H9 (cell line): Measurements from ENCODE around the gene PTCH1. TPM values are rescaled to one million over a fixed set of nuclear protein-coding genes. Genes with fewer than 3 reads are reported as not detected.

Source experiments
- DNase-seq: peaks from one replicate; pipeline ENCODE4 v3.0.0-alpha.2; 2017
- H2AFZ ChIP-seq: one replicate; pipeline ENCODE4 v1.6.1; 2013; ENCODE audit warnings: mild to moderate bottlenecking, low read length, control low read depth, moderate library complexity
- H2AK5ac ChIP-seq: 2 replicates; pipeline ENCODE4 v1.6.1; 2013; ENCODE audit warnings: low read length, control low read depth, mixed read lengths; ENCODE audit not compliant: insufficient read length
- H2BK120ac ChIP-seq: one replicate; pipeline ENCODE4 v1.6.1; 2013; ENCODE audit warnings: low read depth, mild to moderate bottlenecking, low read length, control low read depth, inconsistent platforms; ENCODE audit not compliant: poor library complexity, severe bottlenecking
- H2BK12ac ChIP-seq: 2 replicates; pipeline ENCODE4 v1.6.1; 2013; ENCODE audit warnings: low read length, control low read depth, mixed read lengths, low read depth; ENCODE audit not compliant: insufficient read length
- H2BK15ac ChIP-seq: 2 replicates; pipeline ENCODE4 v1.6.1; 2013; ENCODE audit warnings: low read depth, low read length, control low read depth
- H2BK20ac ChIP-seq: one replicate; pipeline ENCODE4 v1.6.1; 2013; ENCODE audit warnings: low read depth, mild to moderate bottlenecking, low read length, control low read depth, inconsistent platforms; ENCODE audit not compliant: poor library complexity, severe bottlenecking
- H2BK5ac ChIP-seq: 2 replicates; pipeline ENCODE4 v1.6.1; 2013; ENCODE audit warnings: low read length, control low read depth, mixed read lengths; ENCODE audit not compliant: insufficient read length
- H3K14ac ChIP-seq: 2 replicates; pipeline ENCODE4 v1.6.1; 2013; ENCODE audit warnings: low read length, control low read depth; ENCODE audit not compliant: insufficient read depth
- H3K18ac ChIP-seq: 2 replicates; pipeline ENCODE4 v1.6.1; 2013; ENCODE audit warnings: low read depth, mild to moderate bottlenecking, mixed read lengths, low read length, control low read depth; ENCODE audit not compliant: insufficient read length
- H3K23ac ChIP-seq: 2 replicates; pipeline ENCODE4 v1.6.1; 2013; ENCODE audit warnings: low read length, control low read depth, mixed read lengths, low read depth; ENCODE audit not compliant: insufficient read length
- H3K23me2 ChIP-seq: 2 replicates; pipeline ENCODE4 v1.6.1; 2013; ENCODE audit warnings: low read depth, mild to moderate bottlenecking, mixed read lengths, low read length, control low read depth; ENCODE audit not compliant: insufficient read length, poor library complexity, severe bottlenecking
- H3K27ac ChIP-seq: 2 replicates; pipeline ENCODE4 v1.5.1; 2013; ENCODE audit warnings: low read length, control low read depth, mixed read lengths, low read depth; ENCODE audit not compliant: insufficient read length
- H3K27me3 ChIP-seq: 2 replicates; pipeline ENCODE4 v1.6.1; 2013; ENCODE audit warnings: low read length, control low read depth, inconsistent platforms; ENCODE audit not compliant: insufficient read depth
- H3K4ac ChIP-seq: 2 replicates; pipeline ENCODE4 v1.6.1; 2013; ENCODE audit warnings: low read depth, mild to moderate bottlenecking, control low read depth, inconsistent platforms, low read length, moderate library complexity
- H3K4me1 ChIP-seq: 2 replicates; pipeline ENCODE4 v1.6.1; 2013; ENCODE audit warnings: low read length, control low read depth, inconsistent platforms; ENCODE audit not compliant: insufficient read depth
- H3K4me2 ChIP-seq: 2 replicates; pipeline ENCODE4 v1.6.1; 2013; ENCODE audit warnings: low read length, control low read depth, mixed read lengths; ENCODE audit not compliant: insufficient read length, insufficient read depth
- H3K56ac ChIP-seq: 2 replicates; pipeline ENCODE4 v1.6.1; 2013; ENCODE audit warnings: low read depth, mild to moderate bottlenecking, mixed read lengths, low read length, control low read depth; ENCODE audit not compliant: insufficient read length
- H3K79me1 ChIP-seq: 2 replicates; pipeline ENCODE4 v1.6.1; 2013; ENCODE audit warnings: low read depth, mild to moderate bottlenecking, moderate library complexity, low read length, control low read depth, inconsistent platforms; ENCODE audit not compliant: insufficient read depth, poor library complexity, severe bottlenecking
- H3K79me2 ChIP-seq: 2 replicates; pipeline ENCODE4 v1.6.1; 2013; ENCODE audit warnings: low read length, control low read depth, inconsistent platforms; ENCODE audit not compliant: insufficient read depth
- H3K9ac ChIP-seq: 2 replicates; pipeline ENCODE4 v1.6.1; 2013; ENCODE audit warnings: low read length, control low read depth, mixed read lengths; ENCODE audit not compliant: insufficient read length; ENCODE audit errors: extremely low read depth
- H3K9me3 ChIP-seq: one replicate; pipeline ENCODE4 v1.6.1; 2013; ENCODE audit warnings: low read depth, low read length, inconsistent platforms; ENCODE audit not compliant: control insufficient read depth
- H3T11ph ChIP-seq: one replicate; pipeline ENCODE4 v1.6.1; 2013; ENCODE audit warnings: mild to moderate bottlenecking, low read length, control low read depth, inconsistent platforms
- H4K20me1 ChIP-seq: one replicate; pipeline ENCODE4 v1.6.1; 2013; ENCODE audit not compliant: control insufficient read depth, insufficient read length, insufficient read depth
- H4K5ac ChIP-seq: 2 replicates; pipeline ENCODE4 v1.6.1; 2013; ENCODE audit warnings: low read depth, mild to moderate bottlenecking, mixed read lengths, low read length, control low read depth; ENCODE audit not compliant: insufficient read length
- H4K8ac ChIP-seq: replicated peaks from 2 replicates; pipeline ENCODE4 v1.6.1; 2013; ENCODE audit warnings: low read length, control low read depth, mixed read lengths, low read depth; ENCODE audit not compliant: insufficient read length
- H4K91ac ChIP-seq: 2 replicates; pipeline ENCODE4 v1.6.1; 2013; ENCODE audit warnings: low read depth, mild to moderate bottlenecking, moderate library complexity, mixed read lengths, low read length, control low read depth; ENCODE audit not compliant: insufficient read length
- H3K27ac Mint-ChIP-seq, 3 experiments: 2 replicates in 2 of 3; 3 replicates in 1 of 3; pipeline ENCODE4 v1.8.0; 2020 to 2021; ENCODE audit warnings: mixed read lengths in 3 of 3, mild to moderate bottlenecking in 1 of 3, moderate library complexity in 1 of 3
- H3K27me3 Mint-ChIP-seq: 2 replicates; pipeline ENCODE4 v1.8.0; 2021; ENCODE audit warnings: low read depth, mild to moderate bottlenecking, moderate library complexity, mixed read lengths
- H3K36me3 Mint-ChIP-seq, 3 experiments: 2 replicates in 2 of 3; 3 replicates in 1 of 3; pipeline ENCODE4 v1.8.0; 2020 to 2021; ENCODE audit warnings: low read depth in 3 of 3, mixed read lengths in 3 of 3; ENCODE audit not compliant: insufficient read depth in 1 of 3
- H3K4me1 Mint-ChIP-seq, 2 experiments: 2 replicates each; pipeline ENCODE4 v1.8.0; 2020; ENCODE audit warnings: mixed read lengths in 2 of 2
- H3K4me3 Mint-ChIP-seq, 2 experiments: 2 replicates in 1 of 2; 3 replicates in 1 of 2; pipeline ENCODE4 v1.8.0; 2020 to 2021; ENCODE audit warnings: mild to moderate bottlenecking in 2 of 2, mixed read lengths in 2 of 2, moderate library complexity in 1 of 2
- H3K9me3 Mint-ChIP-seq, 2 experiments: 2 replicates in 1 of 2; 3 replicates in 1 of 2; pipeline ENCODE4 v1.8.0; 2020; ENCODE audit warnings: mild to moderate bottlenecking in 2 of 2, mixed read lengths in 2 of 2, moderate library complexity in 1 of 2
- CTCF ChIP-seq: fragments of 200-600 bp; sonication (generic); conservative IDR thresholded peaks from 3 replicates; pipeline ENCODE4 v1.8.0; 2021; ENCODE audit warnings: antibody characterized with exemption, mild to moderate bottlenecking
- WGBS: extraction: QIAGEN DNeasy Blood & Tissue Kit; methylation state at CpG from one replicate; pipeline ENCODE4 v1.1.7; 2013; ENCODE audit warnings: missing lambda C conversion rate, low lambda C conversion rate, mixed read lengths; ENCODE audit not compliant: insufficient read length; ENCODE audit errors: extremely low coverage; 5-methylcytosine and 5-hydroxymethylcytosine counted together
- total RNA-seq: library from RNA; stranded (reverse); gene quantifications from 2 replicates; pipeline ENCODE4 v1.2.1, GENCODE V29; 2021

Gene PTCH1
- total RNA-seq, 1 experiment from 2014 or later = 9.1 TPM

- Histone ChIP-seq H3K14ac (no peak overlapping the region), H3K23ac (no peak overlapping the region), H3K9ac (no peak overlapping the region), H3K4me2 (no peak overlapping the region), H3K27me3 (peaks cover 31% of the 10 kb centered on the region; the same call in 1 of the 2 replicates), H4K20me1 (no peaks in the 10 kb centered on the region), H3K23me2 (peaks cover 10% of the 10 kb centered on the region), H3K79me2 (no peaks in the 10 kb centered on the region), H2BK5ac (no peak overlapping the region), H3K18ac (no peak overlapping the region), H4K91ac (no peak overlapping the region), H2BK120ac (no peak overlapping the region), H3K79me1 (no peaks in the 10 kb centered on the region), H2AFZ (no peak overlapping the region), H4K8ac (no peak overlapping the region), H2BK20ac (no peak overlapping the region), H3K56ac (no peak overlapping the region), H3K9me3 (no peaks in the 10 kb centered on the region), H2BK12ac (no peak overlapping the region), H2BK15ac (no peak overlapping the region), H3K27ac (no peak overlapping the region), H4K5ac (no peak overlapping the region), H3K4me1 (no peaks in the 10 kb centered on the region), H3K4ac (no peak overlapping the region), H3T11ph (no peak overlapping the region), H2AK5ac (no peak overlapping the region)
- peaks cover 100% of the 10 kb centered on the region for H3K27me3 Mint-ChIP-seq
- WGBS = 100% methylated on average over 3 of the region's 11 CpGs
- peak overlapping the region in 1 of 2 experiments; percentile 24; a peak in 1 of 5 replicates for H3K4me3 Mint-ChIP-seq
- peaks cover 0 to 21% of the 10 kb centered on the region in 2 experiments; a peak in 3 of 5 replicates for H3K9me3 Mint-ChIP-seq
- TF ChIP-seq CTCF = no peak
- H3K4me1 Mint-ChIP-seq = peaks cover 11 to 21% of the 10 kb centered on the region in 2 experiments
- DNase-seq = no peak
- peaks cover 0 to 9% (median 7%) of the 10 kb centered on the region in 3 experiments; a peak in 4 of 7 replicates for H3K36me3 Mint-ChIP-seq
- no peak overlapping the region; a peak in 2 of 7 replicates for H3K27ac Mint-ChIP-seq
Observed at GRCh38 chr9:95557142-95557541, 40.4 kb upstream of the PTCH1 start.
